Osteoblast (primary cell): Measurements from ENCODE around the gene SMPD4. TPM values are rescaled to one million over a fixed set of nuclear protein-coding genes. Genes with fewer than 3 reads are reported as not detected.
"Not testable (repeated sequence)": the region's sequence is repeated elsewhere in the genome, so short reads cannot be mapped to it uniquely, and the experiment has no call there.

Experiments
- DNase-seq: peaks from one replicate; pipeline ENCODE4 v3.0.0; 2011; ENCODE audit warnings: low spot score, mixed read lengths; ENCODE audit not compliant: insufficient read length; ENCODE audit errors: missing footprints
- H2AFZ ChIP-seq: 2 replicates; pipeline ENCODE4 v1.6.0; 2011; ENCODE audit warnings: mild to moderate bottlenecking, low read length
- H3K27ac ChIP-seq: 2 replicates; pipeline ENCODE4 v1.5.1; 2011; ENCODE audit warnings: mild to moderate bottlenecking, low read depth, low read length, moderate library complexity
- H3K27me3 ChIP-seq: 2 replicates; pipeline ENCODE4 v1.6.0; 2012; ENCODE audit warnings: mild to moderate bottlenecking, control low read depth, inconsistent platforms, low read length, moderate library complexity; ENCODE audit not compliant: insufficient read depth
- H3K36me3 ChIP-seq: 2 replicates; pipeline ENCODE4 v1.5.1; 2011; ENCODE audit warnings: mild to moderate bottlenecking, low read length, control low read depth, moderate library complexity; ENCODE audit not compliant: insufficient read depth
- H3K4me1 ChIP-seq: 2 replicates; pipeline ENCODE4 v1.5.1; 2011; ENCODE audit warnings: mild to moderate bottlenecking, low read length, control low read depth, moderate library complexity; ENCODE audit not compliant: insufficient read depth
- H3K4me2 ChIP-seq: 2 replicates; pipeline ENCODE4 v1.6.0; 2011; ENCODE audit warnings: mild to moderate bottlenecking, low read length; ENCODE audit not compliant: insufficient read depth
- H3K4me3 ChIP-seq: fragments of 200-600 bp; sonication (generic); 3 replicates; pipeline ENCODE4 v1.5.1; 2012; ENCODE audit warnings: mild to moderate bottlenecking, low read length, inconsistent platforms; ENCODE audit not compliant: insufficient read depth
- H3K79me2 ChIP-seq: 2 replicates; pipeline ENCODE4 v1.6.0; 2012; ENCODE audit warnings: mild to moderate bottlenecking, low read length, control low read depth, inconsistent platforms; ENCODE audit not compliant: insufficient read depth
- H3K9me3 ChIP-seq: 2 replicates; pipeline ENCODE4 v1.5.1; 2011; ENCODE audit warnings: low read depth, low read length, control low read depth
- H4K20me1 ChIP-seq: 2 replicates; pipeline ENCODE4 v1.6.0; 2012; ENCODE audit warnings: mild to moderate bottlenecking, low read length, control low read depth; ENCODE audit not compliant: insufficient read depth
- total RNA-seq: library from RNA; depleted of rRNA; stranded (reverse); fragments of >200 nt; gene quantifications from 2 replicates; pipeline ENCODE4 v1.2.3, GENCODE V29; 2012
- TF ChIP-seq, protein P1 (sequence below): IDR thresholded peaks from 2 replicates; pipeline ENCODE4 v1.5.1; 2011; ENCODE audit warnings: mild to moderate bottlenecking, low read depth, low read length, moderate library complexity; ENCODE audit errors: extremely low read depth

Gene SMPD4
- total RNA-seq, 1 donor: 24.2 TPM

GRCh38 chr2:130137118-130137517 is 44.3 kb downstream of the SMPD4 start:
- H2AFZ ChIP-seq, H3K9me3 ChIP-seq, H3K27ac ChIP-seq, H3K4me2 ChIP-seq, DNase-seq, H4K20me1 ChIP-seq, H3K4me1 ChIP-seq, H3K4me3 ChIP-seq, H3K79me2 ChIP-seq, H3K36me3 ChIP-seq, H3K27me3 ChIP-seq: not testable (repeated sequence)

- H3K27ac ChIP-seq, H4K20me1 ChIP-seq, H3K4me1 ChIP-seq, H3K9me3 ChIP-seq, H3K79me2 ChIP-seq, H3K27me3 ChIP-seq, H3K4me3 ChIP-seq, DNase-seq, H2AFZ ChIP-seq, H3K4me2 ChIP-seq, H3K36me3 ChIP-seq: not testable (repeated sequence)
These were observed 44.9 kb downstream of the SMPD4 start for GRCh38 chr2:130136546-130136945.

- no peaks in the 10 kb centered on the region for H3K36me3 ChIP-seq
- H3K4me1 ChIP-seq: no peaks in the 10 kb centered on the region
- no peak overlapping the region for H2AFZ ChIP-seq
- DNase-seq: peak; percentile 19
- no peak overlapping the region for H3K4me2 ChIP-seq
- H4K20me1 ChIP-seq: no peaks in the 10 kb centered on the region
- no peaks in the 10 kb centered on the region for H3K9me3 ChIP-seq
- no peaks in the 10 kb centered on the region for H3K27me3 ChIP-seq
- no peak overlapping the region for H3K27ac ChIP-seq
- TF ChIP-seq, protein P1, sequence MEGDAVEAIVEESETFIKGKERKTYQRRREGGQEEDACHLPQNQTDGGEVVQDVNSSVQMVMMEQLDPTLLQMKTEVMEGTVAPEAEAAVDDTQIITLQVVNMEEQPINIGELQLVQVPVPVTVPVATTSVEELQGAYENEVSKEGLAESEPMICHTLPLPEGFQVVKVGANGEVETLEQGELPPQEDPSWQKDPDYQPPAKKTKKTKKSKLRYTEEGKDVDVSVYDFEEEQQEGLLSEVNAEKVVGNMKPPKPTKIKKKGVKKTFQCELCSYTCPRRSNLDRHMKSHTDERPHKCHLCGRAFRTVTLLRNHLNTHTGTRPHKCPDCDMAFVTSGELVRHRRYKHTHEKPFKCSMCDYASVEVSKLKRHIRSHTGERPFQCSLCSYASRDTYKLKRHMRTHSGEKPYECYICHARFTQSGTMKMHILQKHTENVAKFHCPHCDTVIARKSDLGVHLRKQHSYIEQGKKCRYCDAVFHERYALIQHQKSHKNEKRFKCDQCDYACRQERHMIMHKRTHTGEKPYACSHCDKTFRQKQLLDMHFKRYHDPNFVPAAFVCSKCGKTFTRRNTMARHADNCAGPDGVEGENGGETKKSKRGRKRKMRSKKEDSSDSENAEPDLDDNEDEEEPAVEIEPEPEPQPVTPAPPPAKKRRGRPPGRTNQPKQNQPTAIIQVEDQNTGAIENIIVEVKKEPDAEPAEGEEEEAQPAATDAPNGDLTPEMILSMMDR: no peak
- H3K4me3 ChIP-seq: no peak overlapping the region
- no peaks in the 10 kb centered on the region for H3K79me2 ChIP-seq
These were observed 45.5 kb downstream of the SMPD4 start for GRCh38 chr2:130135692-130136541.

DNA sequence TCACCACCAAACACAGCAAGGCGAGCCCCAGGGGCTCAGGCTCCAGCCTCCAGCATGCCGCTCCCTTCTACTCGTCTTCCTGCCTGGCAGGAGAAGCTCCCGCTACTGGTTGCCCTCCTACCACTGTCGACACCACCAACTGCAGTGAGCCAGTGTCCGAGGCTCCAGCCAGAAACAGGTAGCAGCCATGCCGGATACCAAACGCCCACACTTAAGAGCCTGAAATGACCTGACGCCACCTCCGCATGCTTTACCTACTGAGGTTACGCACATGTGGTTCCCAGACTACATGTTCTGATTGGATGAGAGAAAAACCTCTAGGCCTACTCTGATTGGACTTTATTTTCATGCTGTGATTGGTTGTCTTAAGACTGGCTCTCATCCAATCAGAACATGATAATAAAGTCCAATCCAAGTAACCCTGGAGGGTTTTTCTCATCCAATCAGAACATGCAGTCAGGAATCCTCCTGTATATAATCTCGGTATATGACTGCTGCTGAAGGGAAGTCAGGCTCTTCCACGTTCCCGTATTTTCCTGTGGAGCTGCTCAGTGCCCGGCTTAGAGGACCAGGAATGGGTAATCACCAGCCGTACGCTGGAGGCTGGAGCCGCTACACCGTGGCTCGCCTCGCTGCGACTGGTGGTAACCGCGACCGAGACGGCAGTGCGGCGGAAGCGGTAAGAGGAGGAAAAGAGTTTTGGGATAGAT is 52.1 kb downstream of the SMPD4 start, which contains the start of gene POTEF:
Gene POTEF (minus strand): TSS at position 103 of the 710 bp plus-strand sequence. CDS start 8,707 bp downstream, outside the sequence.
- H3K79me2 ChIP-seq, H3K27ac ChIP-seq, H3K4me1 ChIP-seq, H2AFZ ChIP-seq, DNase-seq, H4K20me1 ChIP-seq, H3K27me3 ChIP-seq, H3K4me3 ChIP-seq, H3K9me3 ChIP-seq, H3K36me3 ChIP-seq, H3K4me2 ChIP-seq: not testable (repeated sequence)

DNA sequence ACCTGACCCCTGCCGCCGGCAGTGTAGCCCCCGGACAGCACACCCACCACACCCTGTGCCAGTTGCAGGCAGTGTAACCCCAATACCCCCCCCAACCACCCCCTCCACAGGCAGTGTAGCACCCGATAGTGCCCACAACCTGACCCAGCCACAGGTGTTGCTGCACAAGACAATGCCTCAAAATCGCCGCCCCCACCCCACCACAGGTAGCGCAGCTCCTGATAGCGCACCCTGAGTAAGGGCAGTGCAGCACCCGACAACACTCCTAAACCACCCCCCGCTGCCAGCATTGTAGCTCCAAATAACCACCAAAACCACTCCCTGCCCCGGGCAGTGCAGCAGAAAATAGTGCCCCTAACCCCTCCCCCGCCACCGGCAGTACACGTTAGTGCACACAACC is 52.9 kb downstream of the SMPD4 start:
- not testable (repeated sequence) for H4K20me1 ChIP-seq, H2AFZ ChIP-seq, H3K27me3 ChIP-seq, DNase-seq, H3K4me2 ChIP-seq, H3K79me2 ChIP-seq, H3K4me3 ChIP-seq, H3K27ac ChIP-seq, H3K36me3 ChIP-seq, H3K9me3 ChIP-seq, H3K4me1 ChIP-seq

DNA sequence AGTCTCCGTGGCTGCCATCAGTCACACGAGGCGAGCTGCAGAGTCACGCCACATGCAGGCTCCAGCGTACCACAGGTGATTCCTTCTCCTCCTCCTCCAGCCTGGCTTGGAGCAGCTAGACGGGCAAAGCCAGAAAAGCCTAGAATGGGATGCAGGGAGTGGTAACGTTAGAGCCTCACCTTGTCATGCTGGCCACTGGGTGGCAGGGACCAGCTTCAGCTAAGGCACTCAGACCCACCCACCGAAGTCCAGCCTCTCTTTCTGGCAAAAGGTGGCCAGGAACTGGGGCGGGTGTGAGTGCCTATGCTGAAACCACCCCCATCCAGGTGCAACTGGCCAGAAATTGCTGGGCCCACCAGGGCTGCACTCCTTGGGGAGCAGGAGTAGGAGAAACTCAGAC is 53.7 kb downstream of the SMPD4 start:
- H3K4me2 ChIP-seq, H3K36me3 ChIP-seq, H3K4me3 ChIP-seq, H3K79me2 ChIP-seq, H3K4me1 ChIP-seq, H3K27ac ChIP-seq, H2AFZ ChIP-seq, DNase-seq, H4K20me1 ChIP-seq, H3K9me3 ChIP-seq, H3K27me3 ChIP-seq: not testable (repeated sequence)

GRCh38 chr2:130120924-130121323 is 60.5 kb downstream of the SMPD4 start:
- H4K20me1 ChIP-seq, H3K79me2 ChIP-seq, H3K4me2 ChIP-seq, H3K4me3 ChIP-seq, H3K9me3 ChIP-seq, H2AFZ ChIP-seq, H3K36me3 ChIP-seq, H3K4me1 ChIP-seq, H3K27me3 ChIP-seq, DNase-seq, H3K27ac ChIP-seq: not testable (repeated sequence)
